Stimulated activated effector memory CD8-positive, alpha-beta T cell treated with anti-CD3 and anti-CD28 coated beads, Interleukin-12 subunit alpha, Interleukin-12 subunit beta, amount 100 ng/mL, for 72 hours (primary cell): Measurements from ENCODE around the gene KRT6C.
A peak's percentile ranks its signal among the peaks of the same experiment; 100 is the strongest.
"Not testable (repeated sequence)": the region's sequence is repeated elsewhere in the genome, so short reads cannot be mapped to it uniquely, and the experiment has no call there.

Experiments
- ATAC-seq: fragments of 150-1000 bp; cut with Tn5 transposase; 2 replicates; pipeline ENCODE4 v1.10.0; 2021
- DNase-seq, 2 donors: peaks; one replicate each; pipeline ENCODE4 v3.0.0; 2021 to 2022; ENCODE audit warnings: low spot score in 2 of 2
- H3K27ac Mint-ChIP-seq: one replicate; pipeline ENCODE4 v1.8.0; 2022; ENCODE audit warnings: mild to moderate bottlenecking, mixed read lengths
- H3K36me3 Mint-ChIP-seq: one replicate; pipeline ENCODE4 v1.8.0; 2022; ENCODE audit warnings: mild to moderate bottlenecking, mixed read lengths
- H3K4me1 Mint-ChIP-seq: one replicate; pipeline ENCODE4 v1.8.0; 2022; ENCODE audit warnings: mixed read lengths
- H3K4me3 Mint-ChIP-seq: one replicate; pipeline ENCODE4 v1.8.0; 2022; ENCODE audit warnings: mild to moderate bottlenecking, mixed read lengths
- H3K9me3 Mint-ChIP-seq: one replicate; pipeline ENCODE4 v1.8.0; 2022; ENCODE audit warnings: mixed read lengths

Gene KRT6C

GRCh38 chr12:52488736-52489135 lies 15.1 kb upstream of the KRT6C start:
- DNase-seq (no peak), ATAC-seq (no peak)
- Mint-ChIP-seq H3K4me1 (no peaks in the 10 kb centered on the region), H3K9me3 (peaks cover 7% of the 10 kb centered on the region), H3K27ac (no peak overlapping the region), H3K4me3 (no peak overlapping the region), H3K36me3 (no peaks in the 10 kb centered on the region)

- H3K4me1 Mint-ChIP-seq, DNase-seq, H3K27ac Mint-ChIP-seq: not testable (repeated sequence)
Observed at GRCh38 chr12:52487744-52488443, 14.3 kb upstream of the KRT6C start.

DNA sequence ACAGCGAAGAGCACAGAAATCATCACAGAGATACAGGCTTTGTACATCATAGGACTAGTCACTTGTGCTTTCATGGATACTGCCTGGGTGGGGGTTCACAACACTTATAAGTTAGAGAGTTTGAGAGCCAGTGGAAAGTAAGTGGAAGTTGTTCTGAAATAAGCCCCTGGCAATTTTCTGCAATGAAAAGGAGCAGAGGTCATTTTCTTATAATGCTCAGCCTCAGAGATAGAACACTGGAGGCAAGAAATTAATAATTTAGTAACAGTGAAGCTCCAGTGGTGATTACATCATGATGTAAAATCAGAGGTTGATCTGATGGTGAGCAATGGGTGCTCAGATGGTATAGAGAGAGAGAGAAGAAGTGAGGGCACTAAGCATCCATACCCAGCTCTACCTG lies 13.6 kb upstream of the KRT6C start:
- H3K36me3 Mint-ChIP-seq = no peaks in the 10 kb centered on the region
- DNase-seq (no peak), ATAC-seq (no peak)
- no peaks in the 10 kb centered on the region for H3K4me1 Mint-ChIP-seq
- H3K9me3 Mint-ChIP-seq = peaks cover 7% of the 10 kb centered on the region
- H3K27ac Mint-ChIP-seq = no peak overlapping the region
- no peak overlapping the region for H3K4me3 Mint-ChIP-seq

More at GRCh38 chr12:52487744-52488443, 14.3 kb upstream of the KRT6C start:
- not testable (repeated sequence) for H3K4me3 Mint-ChIP-seq, H3K9me3 Mint-ChIP-seq, H3K36me3 Mint-ChIP-seq
- ATAC-seq = peak; percentile 28

DNA sequence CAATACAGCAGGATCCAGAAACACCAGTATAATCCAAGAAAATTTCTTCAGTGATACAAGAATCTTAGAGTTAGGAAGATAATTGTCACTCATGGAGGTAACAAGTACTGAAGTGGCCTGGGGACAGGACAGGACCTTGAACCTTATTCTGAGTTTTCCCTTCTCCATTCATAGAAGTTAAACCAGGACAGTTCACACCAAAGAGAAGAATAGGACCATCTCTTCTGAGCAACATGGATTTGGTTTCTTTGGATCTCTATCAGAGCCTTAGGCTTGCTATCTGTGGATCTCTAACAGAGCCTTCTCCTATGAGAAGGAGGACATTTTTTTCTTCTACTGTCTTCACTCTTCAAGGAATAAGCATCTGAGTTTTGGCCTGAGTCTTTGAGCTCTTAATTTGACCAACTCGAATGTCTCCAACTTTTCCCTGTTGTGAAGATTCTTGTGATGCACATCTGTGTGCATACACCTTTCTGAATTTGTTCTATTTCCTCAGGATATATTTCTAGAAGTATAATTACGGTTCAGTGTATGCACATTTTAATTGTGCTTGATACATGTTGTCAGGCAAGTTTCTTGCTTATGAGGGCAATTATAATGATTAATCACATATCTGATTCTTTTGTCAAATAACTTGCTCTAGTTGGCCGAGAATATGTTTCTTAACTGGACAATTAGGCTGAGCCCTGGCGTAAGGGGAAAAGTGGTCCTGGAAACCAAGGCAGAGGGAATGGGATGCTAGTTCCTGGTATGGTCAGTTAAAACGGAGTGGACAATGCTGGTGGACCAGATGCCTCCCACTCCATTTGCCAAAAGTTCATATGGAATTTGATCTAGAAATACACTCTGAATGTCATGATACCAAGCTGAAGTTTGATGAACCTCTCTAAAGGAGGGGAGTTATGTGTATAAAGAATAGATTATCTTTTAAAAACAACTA lies 12.8 kb upstream of the KRT6C start:
- Mint-ChIP-seq H3K27ac (no peak overlapping the region), H3K4me3 (no peak overlapping the region), H3K4me1 (no peaks in the 10 kb centered on the region), H3K36me3 (no peaks in the 10 kb centered on the region), H3K9me3 (peaks cover 7% of the 10 kb centered on the region)
- no peak for DNase-seq
- ATAC-seq = no peak

DNA sequence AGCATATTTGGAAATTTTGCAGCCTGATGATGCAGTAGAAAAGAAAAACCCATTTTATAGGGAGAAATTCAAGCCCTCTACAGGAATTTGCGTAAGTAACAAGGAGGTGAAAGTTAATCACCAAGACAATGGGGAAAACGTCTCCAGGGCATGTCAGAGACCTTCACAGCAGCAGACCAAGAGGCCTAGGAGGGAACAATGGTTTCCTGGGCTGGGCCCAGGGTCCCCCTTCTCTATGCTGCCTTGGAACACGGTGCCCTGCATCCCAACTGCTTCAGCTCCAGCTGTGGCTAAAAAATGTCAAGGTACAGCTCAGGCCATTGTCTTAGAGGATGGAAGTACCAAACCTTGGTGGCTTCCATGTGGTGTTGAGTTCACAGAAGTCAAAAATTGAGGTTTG lies 6.5 kb upstream of the KRT6C start:
- H3K4me3 Mint-ChIP-seq = no peak overlapping the region
- no peak overlapping the region for H3K27ac Mint-ChIP-seq
- no peak for ATAC-seq
- H3K36me3 Mint-ChIP-seq = no peaks in the 10 kb centered on the region
- DNase-seq = no peak
- no peaks in the 10 kb centered on the region for H3K4me1 Mint-ChIP-seq
- H3K9me3 Mint-ChIP-seq = peaks cover 5% of the 10 kb centered on the region

DNA sequence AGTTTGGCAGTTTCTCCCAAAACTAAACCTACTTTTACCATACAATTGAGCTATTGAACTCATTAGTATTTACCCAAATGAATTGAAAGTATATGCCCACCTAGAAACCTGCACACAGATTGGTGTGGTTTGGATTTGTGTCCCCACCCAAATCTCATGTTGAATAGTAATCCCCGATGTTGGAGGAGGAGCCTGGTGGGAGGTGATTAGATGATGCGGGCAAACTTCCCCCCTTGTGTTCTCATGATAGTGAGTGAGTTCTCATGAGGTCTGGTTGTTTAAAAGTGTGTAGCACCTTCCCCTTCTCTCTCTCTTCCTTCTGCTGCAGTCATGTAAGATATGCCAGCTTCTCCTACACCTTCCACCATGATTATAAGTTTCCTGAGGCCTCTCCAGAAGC lies 4.0 kb upstream of the KRT6C start:
- DNase-seq (no peak), ATAC-seq (no peak)
- H3K36me3 Mint-ChIP-seq = no peaks in the 10 kb centered on the region
- H3K27ac Mint-ChIP-seq = no peak overlapping the region
- peaks cover 3% of the 10 kb centered on the region for H3K9me3 Mint-ChIP-seq
- no peak overlapping the region for H3K4me3 Mint-ChIP-seq
- no peaks in the 10 kb centered on the region for H3K4me1 Mint-ChIP-seq

GRCh38 chr12:52474212-52474611 lies 607 bp upstream of the KRT6C start:
- DNase-seq (no peak), ATAC-seq (no peak)
- H3K4me1 Mint-ChIP-seq = no peaks in the 10 kb centered on the region
- H3K36me3 Mint-ChIP-seq = no peaks in the 10 kb centered on the region
- H3K27ac Mint-ChIP-seq = no peak overlapping the region
- no peak overlapping the region for H3K4me3 Mint-ChIP-seq
- H3K9me3 Mint-ChIP-seq = peaks cover 3% of the 10 kb centered on the region

- Mint-ChIP-seq H3K4me1 (no peaks in the 10 kb centered on the region), H3K9me3 (no peaks in the 10 kb centered on the region), H3K27ac (no peak overlapping the region), H3K36me3 (no peaks in the 10 kb centered on the region), H3K4me3 (no peak overlapping the region)
- DNase-seq (no peak), ATAC-seq (no peak)
Observed at GRCh38 chr12:52469853-52470252, 3.8 kb downstream of the KRT6C start.

GRCh38 chr12:52464897-52465296 lies 8.7 kb downstream of the KRT6C start:
- no peaks in the 10 kb centered on the region for H3K9me3 Mint-ChIP-seq
- no peaks in the 10 kb centered on the region for H3K4me1 Mint-ChIP-seq
- no peak overlapping the region for H3K27ac Mint-ChIP-seq
- H3K36me3 Mint-ChIP-seq = no peaks in the 10 kb centered on the region
- H3K4me3 Mint-ChIP-seq = no peak overlapping the region
- ATAC-seq (no peak), DNase-seq (no peak)

GRCh38 chr12:52461693-52462092 lies 11.9 kb downstream of the KRT6C start:
- Mint-ChIP-seq H3K27ac (no peak overlapping the region), H3K4me3 (no peak overlapping the region)
- no peak for ATAC-seq

GRCh38 chr12:52458861-52459260 lies 14.7 kb downstream of the KRT6C start:
- H3K27ac Mint-ChIP-seq = no peak overlapping the region
- ATAC-seq (no peak), DNase-seq (no peak)
- peaks cover 14% of the 10 kb centered on the region for H3K4me1 Mint-ChIP-seq
- H3K9me3 Mint-ChIP-seq = no peaks in the 10 kb centered on the region
- no peak overlapping the region for H3K4me3 Mint-ChIP-seq
- H3K36me3 Mint-ChIP-seq = no peaks in the 10 kb centered on the region

More at GRCh38 chr12:52461693-52462092, 11.9 kb downstream of the KRT6C start:
- Mint-ChIP-seq H3K36me3 (no peaks in the 10 kb centered on the region), H3K4me1 (no peaks in the 10 kb centered on the region), H3K9me3 (no peaks in the 10 kb centered on the region)
- no peak for DNase-seq

DNA sequence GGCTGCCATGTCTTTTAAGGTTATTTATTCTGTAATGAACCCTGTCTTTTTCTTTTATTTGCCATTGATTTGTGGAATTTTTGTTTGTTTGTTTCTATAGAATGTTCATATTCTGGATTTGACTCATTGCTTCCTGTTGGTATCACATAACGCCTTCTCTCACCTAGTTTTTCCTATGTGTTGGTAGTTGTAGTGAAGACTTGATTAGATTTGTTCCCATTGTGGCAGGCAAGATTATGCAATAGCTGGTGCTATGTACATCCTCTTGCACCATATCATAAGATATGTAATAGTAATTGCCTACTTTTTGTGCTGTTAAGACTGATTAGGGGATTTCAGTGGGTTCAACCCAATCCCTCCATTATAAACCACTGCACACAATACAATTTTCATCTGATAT lies 17.8 kb downstream of the KRT6C start:
- no peak for ATAC-seq
- Mint-ChIP-seq H3K9me3 (no peaks in the 10 kb centered on the region), H3K4me1 (peaks cover 14% of the 10 kb centered on the region), H3K4me3 (no peak overlapping the region), H3K27ac (no peak overlapping the region), H3K36me3 (no peaks in the 10 kb centered on the region)
- DNase-seq = no peak

DNA sequence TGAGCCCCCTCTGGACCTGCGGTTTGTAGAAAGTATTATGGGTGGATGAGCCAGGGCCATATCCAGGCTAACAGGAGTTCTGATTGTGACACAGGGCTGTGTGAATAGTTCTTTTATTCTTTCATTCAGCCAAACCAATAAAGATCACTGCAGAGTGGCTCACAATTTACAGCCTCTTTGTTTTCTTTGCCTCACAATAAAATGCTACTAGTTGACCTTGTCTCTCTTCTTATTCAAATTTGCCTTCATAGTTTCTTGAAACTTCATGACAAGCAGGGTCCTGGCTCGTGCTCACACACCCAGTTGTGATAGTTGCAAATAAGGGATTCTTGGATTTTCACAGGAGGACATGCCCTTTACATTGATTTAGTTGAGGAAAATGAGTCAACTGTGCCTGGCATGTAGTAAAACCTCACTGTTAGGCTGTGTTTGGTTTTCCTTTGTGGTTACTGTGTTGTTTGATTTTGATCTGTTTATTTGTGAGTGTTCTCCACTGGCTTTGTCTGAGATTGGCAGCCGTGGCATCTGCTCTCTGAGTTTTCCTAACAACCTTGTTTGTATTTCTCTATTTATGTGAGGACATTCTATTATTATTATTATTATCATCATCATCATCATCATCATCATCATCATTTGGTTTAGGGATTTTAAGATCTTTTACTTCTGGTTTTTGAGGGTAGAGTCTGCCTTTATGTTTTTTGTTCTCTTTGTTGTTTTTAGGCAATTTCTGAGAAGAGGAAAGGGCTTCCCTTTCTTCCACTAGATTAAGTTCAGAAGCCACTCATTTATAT lies 19.0 kb downstream of the KRT6C start:
- Mint-ChIP-seq H3K27ac (no peak overlapping the region), H3K4me3 (no peak overlapping the region), H3K4me1 (peaks cover 14% of the 10 kb centered on the region), H3K9me3 (no peaks in the 10 kb centered on the region), H3K36me3 (no peaks in the 10 kb centered on the region)
- ATAC-seq (peak; percentile 46), DNase-seq (no peak)

DNA sequence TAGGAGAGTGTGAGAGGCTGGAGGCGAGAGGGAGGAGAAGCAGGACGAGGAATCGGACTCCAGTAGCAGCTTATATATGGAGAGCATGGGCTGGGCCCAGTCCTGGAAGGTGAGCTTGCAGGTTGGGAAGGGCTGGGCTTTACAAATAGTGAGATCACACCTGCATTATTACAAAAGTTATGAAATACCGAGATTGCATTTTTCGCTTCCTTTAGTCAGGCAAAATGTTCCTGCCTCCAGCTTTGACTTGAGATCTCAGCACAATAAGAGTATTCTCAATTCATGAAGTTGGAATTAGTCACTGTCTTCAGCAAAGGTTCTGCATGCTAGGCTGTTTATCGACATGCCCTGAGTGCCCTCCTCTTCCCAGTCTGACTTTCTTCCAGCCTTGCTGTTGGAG lies 21.5 kb downstream of the KRT6C start, which contains the start of gene KRT6B:
KRT6B (minus strand) TSS at position 46 of the 400 bp plus-strand sequence. CDS start 68 bp downstream, outside the sequence.
- H3K4me1 Mint-ChIP-seq = peaks cover 14% of the 10 kb centered on the region
- DNase-seq (no peak), ATAC-seq (no peak)
- H3K27ac Mint-ChIP-seq = no peak within 1 kb of the TSS
- H3K9me3 Mint-ChIP-seq = no peaks in the 10 kb centered on the region
- H3K36me3 Mint-ChIP-seq = no peaks in the 10 kb centered on the region
- no peak within 1 kb of the TSS for H3K4me3 Mint-ChIP-seq

- no peak for DNase-seq
- H3K36me3 Mint-ChIP-seq = no peaks in the 10 kb centered on the region
- H3K4me3 Mint-ChIP-seq = no peak overlapping the region
- H3K27ac Mint-ChIP-seq = no peak overlapping the region
- peaks cover 7% of the 10 kb centered on the region for H3K4me1 Mint-ChIP-seq
- ATAC-seq = no peak
- H3K9me3 Mint-ChIP-seq = no peaks in the 10 kb centered on the region
Observed at GRCh38 chr12:52448228-52448627, 25.4 kb downstream of the KRT6C start.
